HG03103 (cell line): ENCODE measurements around the gene KCNN2.

Experiments used
- ATAC-seq: cut with Tn5 transposase; IDR thresholded peaks from one replicate; pipeline ENCODE4 v1.9.1; 2021; ENCODE audit warnings: low read depth; ENCODE audit not compliant: unreplicated experiment

Gene KCNN2

GRCh38 chr5:114477816-114478334 lies 116.0 kb downstream of the KCNN2 start:
- ATAC-seq, result no peak

- ATAC-seq, result no peak
These were observed 138.9 kb downstream of the KCNN2 start for GRCh38 chr5:114500756-114501155.

DNA sequence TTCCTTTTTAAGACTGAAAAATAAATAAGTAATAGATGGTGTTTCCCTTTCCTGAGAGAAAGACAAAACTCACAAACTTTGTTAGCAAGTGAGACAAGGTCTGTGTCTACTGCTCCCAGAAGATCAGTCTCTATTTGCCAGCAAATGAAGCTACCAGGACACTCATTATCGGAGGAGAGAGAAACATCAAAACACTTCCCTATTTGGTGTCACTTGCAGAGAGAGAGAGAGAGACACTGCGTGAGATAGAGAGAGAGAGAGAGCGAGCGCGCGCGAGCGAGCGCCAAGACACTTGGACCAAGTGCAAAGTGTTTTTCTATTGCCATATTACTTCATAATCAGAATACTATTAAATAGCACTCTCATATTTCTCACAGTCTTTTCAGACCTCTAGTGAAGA lies 142.7 kb downstream of the KCNN2 start:
- no peak for ATAC-seq

DNA sequence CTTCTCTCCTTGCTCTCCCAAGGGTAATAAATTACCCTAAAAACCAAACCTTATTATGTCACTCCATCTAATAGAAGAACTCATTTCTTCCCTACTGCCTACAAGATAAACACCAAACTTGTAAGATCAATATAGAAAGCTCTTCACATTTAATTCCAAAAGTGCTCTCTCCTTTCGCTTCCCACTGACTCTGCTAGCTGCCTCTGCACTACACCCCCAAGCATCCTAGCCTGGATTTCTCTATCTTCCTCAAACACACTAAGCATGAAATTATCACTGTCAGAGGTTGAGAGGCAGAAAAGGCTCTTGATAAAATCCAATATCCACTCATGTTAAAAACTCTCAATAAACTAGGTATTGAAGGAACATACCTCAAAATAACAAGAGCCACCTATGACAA lies 162.4 kb downstream of the KCNN2 start:
- no peak for ATAC-seq

GRCh38 chr5:114544561-114544960 lies 182.7 kb downstream of the KCNN2 start:
- ATAC-seq, result no peak
